Activated CD4-positive, CD25-positive, alpha-beta regulatory T cell treated with anti-CD3 and anti-CD28 coated beads, Interleukin-2, amount 50 U/mL, for 72 hours (primary cell): ENCODE results near the gene KCNK4.
"Not testable (repeated sequence)": the region's sequence is repeated elsewhere in the genome, so short reads cannot be mapped to it uniquely, and the experiment has no call there.

ENCODE experiments used
- DNase-seq: peaks from one replicate; pipeline ENCODE4 v3.0.0; 2021

Gene KCNK4

GRCh38 chr11:64313491-64314145 lies 22.5 kb downstream of the KCNK4 start:
- DNase-seq = no peak

- DNase-seq = no peak
Measured at GRCh38 chr11:64314146-64314804, 23.2 kb downstream of the KCNK4 start.

- DNase-seq = no peak
Measured at GRCh38 chr11:64314805-64315561, 23.9 kb downstream of the KCNK4 start.

- DNase-seq = not testable (repeated sequence)
Measured at GRCh38 chr11:64315667-64316526, 24.8 kb downstream of the KCNK4 start.

- no peak for DNase-seq
Measured at GRCh38 chr11:64316672-64317324, 25.7 kb downstream of the KCNK4 start.

GRCh38 chr11:64317325-64317960 lies 26.3 kb downstream of the KCNK4 start, which contains the start of gene TRMT112:
Gene TRMT112 (minus strand): TSS chr11:64317559. CDS start chr11:64317526, 33 bp downstream.
- peak; percentile 92 for DNase-seq

- peak; percentile 94 for DNase-seq
Measured at GRCh38 chr11:64317961-64318765, 27.1 kb downstream of the KCNK4 start, which contains the start of gene PRDX5. Gene PRDX5 (plus strand): TSS chr11:64318121. CDS start chr11:64318216, 95 bp downstream.

GRCh38 chr11:64318766-64319761 lies 28.0 kb downstream of the KCNK4 start:
- no peak for DNase-seq

- no peak for DNase-seq
Measured at GRCh38 chr11:64320556-64320955, 29.5 kb downstream of the KCNK4 start.

- no peak for DNase-seq
Measured at GRCh38 chr11:64321026-64321425, 29.9 kb downstream of the KCNK4 start.

GRCh38 chr11:64321533-64321932 lies 30.4 kb downstream of the KCNK4 start:
- no peak for DNase-seq

GRCh38 chr11:64322925-64323260 lies 31.8 kb downstream of the KCNK4 start:
- DNase-seq = no peak

- no peak for DNase-seq
Measured at GRCh38 chr11:64323373-64323772, 32.3 kb downstream of the KCNK4 start.

- not testable (repeated sequence) for DNase-seq
Measured at GRCh38 chr11:64323984-64324383, 32.9 kb downstream of the KCNK4 start.

GRCh38 chr11:64324692-64325469 lies 33.8 kb downstream of the KCNK4 start:
- no peak for DNase-seq

- no peak for DNase-seq
Measured at GRCh38 chr11:64327375-64327774, 36.3 kb downstream of the KCNK4 start.

- DNase-seq = no peak
Measured at GRCh38 chr11:64327993-64328392, 36.9 kb downstream of the KCNK4 start.

GRCh38 chr11:64330888-64331287 lies 39.8 kb downstream of the KCNK4 start:
- no peak for DNase-seq
